Activated CD4-positive, alpha-beta T cell treated with anti-CD3 and anti-CD28 coated beads for 4 hours (primary cell): Measurements from ENCODE around the gene OSBPL9.
A peak's percentile ranks its signal among the peaks of the same experiment; 100 is the strongest.

Source experiments
- DNase-seq, 2 donors: peaks; one replicate each; pipeline ENCODE4 v3.0.0-alpha.2; 2020

OSBPL9 gene

GRCh38 chr1:51741121-51741681, 124.3 kb downstream of the OSBPL9 start:
- DNase-seq: no peak

- DNase-seq: no peak
These were observed 127.8 kb downstream of the OSBPL9 start for GRCh38 chr1:51744506-51745303.

- no peak for DNase-seq
These were observed 128.3 kb downstream of the OSBPL9 start for GRCh38 chr1:51745304-51745570.

- no peak for DNase-seq
These were observed 132.3 kb downstream of the OSBPL9 start for GRCh38 chr1:51749151-51749550.

GRCh38 chr1:51750218-51750617, 133.3 kb downstream of the OSBPL9 start:
- DNase-seq: no peak

- no peak for DNase-seq
These were observed 133.8 kb downstream of the OSBPL9 start for GRCh38 chr1:51750729-51751128.

GRCh38 chr1:51752073-51752948, 135.4 kb downstream of the OSBPL9 start:
- no peak for DNase-seq

- no peak for DNase-seq
These were observed 137.1 kb downstream of the OSBPL9 start for GRCh38 chr1:51753969-51754368.

- no peak for DNase-seq
These were observed 137.8 kb downstream of the OSBPL9 start for GRCh38 chr1:51754666-51755065.

- DNase-seq: no peak
These were observed 138.5 kb downstream of the OSBPL9 start for GRCh38 chr1:51755437-51755836.

GRCh38 chr1:51756290-51756689, 139.4 kb downstream of the OSBPL9 start:
- no peak for DNase-seq

GRCh38 chr1:51758310-51758709, 141.4 kb downstream of the OSBPL9 start:
- DNase-seq: no peak

- DNase-seq: no peak
These were observed 144.0 kb downstream of the OSBPL9 start for GRCh38 chr1:51760872-51761271.

GRCh38 chr1:51761351-51761750, 144.5 kb downstream of the OSBPL9 start:
- DNase-seq: no peak

GRCh38 chr1:51768971-51769588, 152.2 kb downstream of the OSBPL9 start:
- peak; percentile 6 to 8 for DNase-seq

- no peak for DNase-seq
These were observed 159.5 kb downstream of the OSBPL9 start for GRCh38 chr1:51776408-51776807.

GRCh38 chr1:51780927-51781326, 164.0 kb downstream of the OSBPL9 start:
- no peak for DNase-seq

- DNase-seq: no peak
These were observed 168.1 kb downstream of the OSBPL9 start for GRCh38 chr1:51784997-51785421.

GRCh38 chr1:51788938-51789337, 172.0 kb downstream of the OSBPL9 start:
- DNase-seq: no peak

- DNase-seq: no peak
These were observed 172.4 kb downstream of the OSBPL9 start for GRCh38 chr1:51789342-51789741.

GRCh38 chr1:51790385-51790784, 173.5 kb downstream of the OSBPL9 start:
- DNase-seq: no peak

GRCh38 chr1:51791888-51792287, 175.0 kb downstream of the OSBPL9 start:
- no peak for DNase-seq

GRCh38 chr1:51792864-51793263, 176.0 kb downstream of the OSBPL9 start:
- DNase-seq: no peak
